ENCODE data around the gene WNT6. TPM values are rescaled to one million over a fixed set of nuclear protein-coding genes. Genes with fewer than 3 reads are reported as not detected.

WNT6 gene
- total RNA-seq, 1 experiment from 2014 or later = 1.4 TPM

- Histone ChIP-seq H3K9me3 (ENCODE audit: control insufficient read depth in 1 of 2, insufficient read depth in 1 of 2, low read depth in 1 of 2, low read length in 2 of 2) (no peaks in the 10 kb centered on the region), H3K9ac (ENCODE audit: low read length) (no peak overlapping the region), H3K79me2 (ENCODE audit: insufficient read depth, low read length) (no peaks in the 10 kb centered on the region), H4K20me1 (ENCODE audit: insufficient read depth) (no peaks in the 10 kb centered on the region), H3K4me2 (ENCODE audit: low read length) (peak overlapping the region; percentile 79; the same call in 1 of the 2 replicates), H3K4me3 (replicated peaks in 1 of 2; ENCODE audit: low read depth in 1 of 2, low read length in 2 of 2) (peak overlapping the region in 1 of 2 experiments; percentile 47; a peak in 2 of 4 replicates), H3K4me1 (ENCODE audit: control insufficient read depth in 1 of 2, insufficient read depth in 2 of 2, low read length in 2 of 2) (peaks cover 19 to 35% of the 10 kb centered on the region in 2 experiments), H3K27me3 (ENCODE audit: insufficient read depth, low read length) (no peaks in the 10 kb centered on the region), H3K9me2 (ENCODE audit: insufficient read depth) (no peaks in the 10 kb centered on the region), H2AFZ (ENCODE audit: low read depth, low read length, poor library complexity, severe bottlenecking) (no peak overlapping the region), H3K36me3 (ENCODE audit: control insufficient read depth in 1 of 2, insufficient read depth in 2 of 2, low read length in 2 of 2) (no peaks in the 10 kb centered on the region), H3K27ac (ENCODE audit: low read depth, low read length) (no peak overlapping the region; the same call in 1 of the 2 replicates)
- RAD21 ChIA-PET (ENCODE audit: low non-redundant PET in 1 of 2, low total read pairs in 2 of 2, uncharacterized antibody in 2 of 2, unreplicated experiment in 2 of 2) = no interaction called here
- DNase-seq (ENCODE audit: low read depth, low spot score) (no peak), ATAC-seq (no peak)
- no TSS peak for BruUV-seq (replicated peaks)
- POLR2A ChIA-PET = no interaction called here
- CTCF ChIA-PET = interaction anchor here (15.1 kb wide), 1 partner anchor 14 kb away, joined by 278 read pairs; no protein-coding TSS in a partner anchor
- intact Hi-C loops (cut with micrococcal nuclease) = no loop called here
- TF ChIP-seq SRF (IDR thresholded peaks at IDR 0.05; ENCODE audit: low read depth) = no peak
- TF ChIP-seq SP1 (IDR thresholded peaks at IDR 0.05; ENCODE audit: low read depth) = no peak
- no peak for TF ChIP-seq CTCF (IDR thresholded peaks at IDR 0.05 in 2 of 3, conservative IDR thresholded peaks at IDR 0.05 in 1 of 3; ENCODE audit: borderline replicate concordance in 1 of 3, insufficient read depth in 1 of 3, low read depth in 2 of 3, low read length in 2 of 3)
- no peak for TF ChIP-seq EZH2phosphoT487 (IDR thresholded peaks at IDR 0.05; ENCODE audit: borderline replicate concordance)
- no peak for TF ChIP-seq MAX (IDR thresholded peaks at IDR 0.05)
These were observed 21.4 kb downstream of the WNT6 start for GRCh38 chr2:218880859-218881594.

All from HCT116 (cell line).